GM12872 (cell line): ENCODE measurements around the gene MYL1.

Experiments
- CTCF ChIP-seq: IDR thresholded peaks from 3 replicates; pipeline ENCODE4 v1.5.1; 2011; ENCODE audit warnings: low read depth, mild to moderate bottlenecking, low read length, moderate library complexity; ENCODE audit not compliant: insufficient read depth

The MYL1 gene

GRCh38 chr2:210252699-210253606, 62.0 kb downstream of the MYL1 start:
- no peak for TF ChIP-seq CTCF

- no peak for TF ChIP-seq CTCF
Observed at GRCh38 chr2:210250622-210251021, 64.4 kb downstream of the MYL1 start.
